ENCODE measurements around the gene GARIN5A. TPM values are rescaled to one million over a fixed set of nuclear protein-coding genes. Genes with fewer than 3 reads are reported as not detected.

GARIN5A gene
- total RNA-seq, 1 experiment from 2014 or later: 3.7 TPM

- Histone ChIP-seq H3K9me2 (ENCODE audit: insufficient read depth) (no peaks in the 10 kb centered on the region), H2AFZ (no peak overlapping the region), H3K27ac (no peak overlapping the region), H3K4me3 (no peak overlapping the region), H3K27me3 (ENCODE audit: insufficient read depth, low read depth) (peaks cover 25% of the 10 kb centered on the region), H3K4me2 (no peak overlapping the region), H3K36me3 (ENCODE audit: low read depth) (no peaks in the 10 kb centered on the region), H3K79me2 (ENCODE audit: low read depth) (no peaks in the 10 kb centered on the region), H3F3A (ENCODE audit: insufficient read depth, low read depth) (peaks cover 5% of the 10 kb centered on the region; the same call in 1 of the 2 replicates), H3K9me3 (ENCODE audit: insufficient read depth, low read depth) (no peaks in the 10 kb centered on the region), H3K4me1 (replicated peaks; ENCODE audit: insufficient read depth) (no peaks in the 10 kb centered on the region), H4K20me1 (ENCODE audit: insufficient read depth) (no peaks in the 10 kb centered on the region)
- intact Hi-C loops (cut with micrococcal nuclease; ENCODE audit: unreplicated experiment): no loop called here
- DNase-seq: no peak
- BruUV-seq (replicated peaks): no TSS peak
- ChIA-PET CTCF (no interaction called here), POLR2A (ENCODE audit: unreplicated experiment) (no interaction called here)
- TF ChIP-seq EZH2 (IDR thresholded peaks at IDR 0.05; ENCODE audit: low read depth) (no peak), CTCF (conservative IDR thresholded peaks at IDR 0.05) (no peak)
Observed at GRCh38 chr19:50466706-50467039, 10.0 kb downstream of the GARIN5A start.

DNA sequence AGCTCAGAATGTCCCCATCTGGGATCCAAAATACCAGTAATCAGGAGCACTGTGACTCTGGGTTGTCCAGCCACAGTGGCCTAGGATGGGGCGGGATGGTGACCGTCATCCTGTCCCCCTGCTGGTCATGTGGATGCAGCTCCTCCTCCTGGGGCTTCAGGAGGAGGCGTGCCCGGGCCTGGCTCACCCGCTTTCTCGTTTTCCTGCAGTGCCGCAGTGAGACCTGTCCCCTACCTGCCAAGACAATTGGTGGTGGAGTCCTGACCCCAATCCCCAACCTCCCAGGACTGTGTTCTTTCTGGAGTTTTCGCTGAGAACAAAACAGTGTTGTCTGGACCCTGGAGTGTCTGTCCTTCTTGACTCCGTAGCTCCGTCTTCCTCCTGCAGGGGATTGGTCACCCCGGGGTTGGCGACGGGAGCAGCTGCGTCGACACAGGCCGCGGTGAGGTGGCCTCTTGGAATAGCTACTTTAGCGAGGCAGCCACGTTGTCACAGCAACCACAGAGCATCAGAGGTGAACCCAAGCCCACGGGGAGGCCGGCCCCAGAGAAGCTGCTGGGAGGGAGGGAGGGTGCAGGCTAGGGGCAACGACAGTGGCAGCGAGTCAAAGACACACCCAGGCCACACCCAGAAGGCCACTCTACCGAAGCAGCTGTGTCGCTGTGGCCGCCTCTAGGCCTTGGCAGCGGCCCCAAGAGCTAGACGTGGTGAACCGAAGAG is 10.5 kb downstream of the GARIN5A start:
- no peak overlapping the region for H3K4me2 ChIP-seq
- CTCF ChIA-PET: interaction anchor here (0.6 kb wide), 1 partner anchor 327 kb away, joined by 20 read pairs; no protein-coding TSS in a partner anchor

DNA sequence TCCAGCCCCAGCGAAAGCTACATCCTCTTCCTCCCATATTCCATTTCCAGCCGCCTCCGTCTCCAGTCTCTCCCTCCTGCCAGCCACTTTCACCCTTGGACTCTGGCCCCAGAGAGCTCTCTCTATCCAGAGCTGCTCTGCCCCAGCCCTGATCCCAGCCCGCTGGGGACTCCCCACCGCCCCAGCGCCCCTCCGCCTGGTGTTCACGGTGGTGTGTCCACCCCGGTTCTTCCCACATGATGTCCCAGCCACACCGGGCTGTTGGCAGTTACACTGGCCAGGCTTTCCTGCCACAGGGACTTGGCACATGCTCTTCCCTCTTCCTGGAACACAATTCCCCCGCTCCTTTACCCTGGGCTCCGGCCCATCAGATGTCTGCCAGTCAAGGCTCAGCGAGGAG is 11.6 kb downstream of the GARIN5A start:
- H3K36me3 ChIP-seq (ENCODE audit: low read depth): no peaks in the 10 kb centered on the region
- H3K4me1 ChIP-seq (replicated peaks; ENCODE audit: insufficient read depth): peaks cover 8% of the 10 kb centered on the region
- no peaks in the 10 kb centered on the region for H3K9me3 ChIP-seq (ENCODE audit: insufficient read depth, low read depth)
- H3K9me2 ChIP-seq (ENCODE audit: insufficient read depth): no peaks in the 10 kb centered on the region
- TF ChIP-seq CTCF (conservative IDR thresholded peaks at IDR 0.05): no peak
- TF ChIP-seq EZH2 (IDR thresholded peaks at IDR 0.05; ENCODE audit: low read depth): no peak
- ChIA-PET CTCF (interaction anchor here (0.5 kb wide), 2 partner anchors 97 to 166 kb away, joined by 5 to 12 read pairs; no protein-coding TSS in a partner anchor), POLR2A (ENCODE audit: unreplicated experiment) (no interaction called here)
- H3K27ac ChIP-seq: no peak overlapping the region
- no peaks in the 10 kb centered on the region for H3F3A ChIP-seq (ENCODE audit: insufficient read depth, low read depth)
- no peaks in the 10 kb centered on the region for H3K79me2 ChIP-seq (ENCODE audit: low read depth)
- BruUV-seq (replicated peaks): no TSS peak
- DNase-seq: no peak
- H3K4me2 ChIP-seq: no peak overlapping the region
- no peaks in the 10 kb centered on the region for H4K20me1 ChIP-seq (ENCODE audit: insufficient read depth)
- H3K4me3 ChIP-seq: no peak overlapping the region
- intact Hi-C loops (cut with micrococcal nuclease; ENCODE audit: unreplicated experiment): no loop called here
- H2AFZ ChIP-seq: no peak overlapping the region
- peaks cover 22% of the 10 kb centered on the region for H3K27me3 ChIP-seq (ENCODE audit: insufficient read depth, low read depth)

More for the DNA sequence above, 10.5 kb downstream of the GARIN5A start:
- H3K9me2 ChIP-seq (ENCODE audit: insufficient read depth): no peaks in the 10 kb centered on the region
- no TSS peak for BruUV-seq (replicated peaks)
- H3K27me3 ChIP-seq (ENCODE audit: insufficient read depth, low read depth): peaks cover 25% of the 10 kb centered on the region
- H3K9me3 ChIP-seq (ENCODE audit: insufficient read depth, low read depth): no peaks in the 10 kb centered on the region
- H3K4me1 ChIP-seq (replicated peaks; ENCODE audit: insufficient read depth): no peaks in the 10 kb centered on the region
- H3F3A ChIP-seq (ENCODE audit: insufficient read depth, low read depth): no peaks in the 10 kb centered on the region
- H3K4me3 ChIP-seq: no peak overlapping the region
- no peaks in the 10 kb centered on the region for H4K20me1 ChIP-seq (ENCODE audit: insufficient read depth)
- H3K36me3 ChIP-seq (ENCODE audit: low read depth): no peaks in the 10 kb centered on the region
- POLR2A ChIA-PET (ENCODE audit: unreplicated experiment): interaction anchor here (0.8 kb wide), 1 partner anchor 97 kb away, joined by 5 read pairs; no protein-coding TSS in a partner anchor
- TF ChIP-seq EZH2 (IDR thresholded peaks at IDR 0.05; ENCODE audit: low read depth): no peak
- peak; percentile 35; the same call in 1 of the 2 replicates for TF ChIP-seq CTCF (conservative IDR thresholded peaks at IDR 0.05)
- H2AFZ ChIP-seq: no peak overlapping the region
- H3K27ac ChIP-seq: no peak overlapping the region
- no peaks in the 10 kb centered on the region for H3K79me2 ChIP-seq (ENCODE audit: low read depth)
- DNase-seq: peak in 1 of 2 experiments; percentile 48
- intact Hi-C loops (cut with micrococcal nuclease; ENCODE audit: unreplicated experiment): no loop called here

All from PC-9 (cell line).